ENCODE measurements around the gene ALDH1L2. TPM values are rescaled to one million over a fixed set of nuclear protein-coding genes. Genes with fewer than 3 reads are reported as not detected.

Gene ALDH1L2
- total RNA-seq, result 1 to 10 TPM; 1.1 to 3.7 (median 1.5) TPM
- 1 to 10 TPM; 1.1 to 1.7 TPM for polyA plus RNA-seq
- long read RNA-seq, donor 1, partial matches to known transcripts, result 0 of 1 reads
- long read RNA-seq, donor 1, other reads (novel, unspliced or antisense), result 1 of 1 reads
- long read RNA-seq, donor 2, result 0 reads
- long read RNA-seq, donor 3, partial matches to known transcripts, result 2 of 4 reads
- long read RNA-seq, donor 3, other reads (novel, unspliced or antisense), result 2 of 4 reads

GRCh38 chr12:105084251-105085250, at the start of gene ALDH1L2:
Gene ALDH1L2 (minus strand): TSS chr12:105084458. CDS start chr12:105084436, 22 bp downstream.
- 23 to 25% methylated on average over 72 to 75 of the region's 75 CpGs for WGBS, 2 donors
- peak; percentile 87 to 98 (median 94) for ATAC-seq
- Histone ChIP-seq H3K36me3 (no peaks in the 10 kb centered on the region), H3K4me1 (peaks cover 0 to 21% (median 10%) of the 10 kb centered on the region in 9 donors), H3K9me3 (no peaks in the 10 kb centered on the region), H3K27me3 (peaks cover 0 to 18% (median 0%) of the 10 kb centered on the region in 7 donors), H3K4me3 (peak within 1 kb of the TSS; percentile 13 to 65 (median 62)), H3K27ac (peak within 1 kb of the TSS in 8 of 10 donors; percentile 2 to 71 (median 36))
- TF ChIP-seq CTCF (IDR thresholded peaks at IDR 0.05), result no peak
- DNase-seq, result peak; percentile 74 to 87
- intact Hi-C loops (cut with DNase I), result no loop called here

DNA sequence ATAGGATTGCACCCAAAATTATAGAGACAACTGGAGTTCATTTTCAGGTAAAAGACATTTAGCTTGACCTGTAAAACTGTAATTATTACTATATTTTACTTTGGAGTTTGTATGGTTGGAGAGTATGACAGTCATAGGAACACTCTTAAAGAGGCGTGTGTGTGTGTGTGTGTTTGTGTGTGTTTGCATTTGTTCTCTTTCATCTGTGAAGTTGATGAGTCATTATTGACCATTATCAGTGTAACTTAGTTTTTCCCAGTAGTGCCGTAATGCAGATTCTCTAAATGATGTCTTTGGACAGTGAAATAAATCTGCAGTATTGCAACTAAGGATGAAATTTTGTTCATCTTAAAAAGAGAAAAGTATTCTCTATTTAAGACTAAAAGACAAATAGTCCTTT, 36.3 kb upstream of the ALDH1L2 start:
- 92 to 96% methylated on average over 2 of the region's 2 CpGs for WGBS, 2 donors
- no peak for TF ChIP-seq CTCF (IDR thresholded peaks at IDR 0.05)
- no peaks in the 10 kb centered on the region for H3K9me3 ChIP-seq

DNA sequence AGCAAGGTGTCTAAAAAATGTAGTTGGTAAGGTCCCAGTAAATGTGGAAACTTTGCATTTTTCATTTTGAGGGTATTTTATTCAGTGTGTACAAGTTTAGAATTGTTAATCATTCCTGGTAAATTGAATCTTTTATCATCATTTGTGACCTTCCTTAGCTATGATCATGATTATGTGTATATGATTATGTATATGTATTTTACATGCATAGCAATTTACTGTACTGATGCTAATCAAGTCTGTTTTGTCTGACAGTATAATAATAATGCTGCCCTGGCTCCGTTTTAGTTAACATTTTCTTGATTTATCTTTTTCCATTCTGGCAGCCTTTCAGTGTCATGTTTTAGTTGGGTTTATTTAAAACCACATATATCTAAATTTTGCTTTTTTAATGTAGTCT, 32.7 kb upstream of the ALDH1L2 start:
- DNase-seq (no peak), ATAC-seq (no peak)
- WGBS, 2 donors, result 90 to 93% methylated on average over 1 of the region's 1 CpG
- Histone ChIP-seq H3K9me3 (no peaks in the 10 kb centered on the region), H3K4me1 (peaks cover 0 to 26% (median under 1%) of the 10 kb centered on the region in 9 donors), H3K4me3 (no peak overlapping the region), H3K36me3 (peaks cover 0 to 100% (median 48%) of the 10 kb centered on the region in 9 donors), H3K27ac (no peak overlapping the region), H3K27me3 (no peaks in the 10 kb centered on the region)
- intact Hi-C loops (cut with DNase I), result loop anchor here in 1 of 10 donors (10.0 kb wide), 1 partner anchor 48 kb away; no protein-coding TSS in a partner anchor
- no peak for TF ChIP-seq CTCF (IDR thresholded peaks at IDR 0.05)

More for the DNA sequence above, 36.3 kb upstream of the ALDH1L2 start:
- Histone ChIP-seq H3K4me3 (no peak overlapping the region), H3K27me3 (no peaks in the 10 kb centered on the region), H3K27ac (no peak overlapping the region), H3K4me1 (no peaks in the 10 kb centered on the region), H3K36me3 (peaks cover 0 to 100% (median 66%) of the 10 kb centered on the region in 9 donors)
- no peak for DNase-seq
- intact Hi-C loops (cut with DNase I), result loop anchor here in 2 of 10 donors (10.0 kb wide), 1 partner anchor 54 kb away; no protein-coding TSS in a partner anchor
- no peak for ATAC-seq

DNA sequence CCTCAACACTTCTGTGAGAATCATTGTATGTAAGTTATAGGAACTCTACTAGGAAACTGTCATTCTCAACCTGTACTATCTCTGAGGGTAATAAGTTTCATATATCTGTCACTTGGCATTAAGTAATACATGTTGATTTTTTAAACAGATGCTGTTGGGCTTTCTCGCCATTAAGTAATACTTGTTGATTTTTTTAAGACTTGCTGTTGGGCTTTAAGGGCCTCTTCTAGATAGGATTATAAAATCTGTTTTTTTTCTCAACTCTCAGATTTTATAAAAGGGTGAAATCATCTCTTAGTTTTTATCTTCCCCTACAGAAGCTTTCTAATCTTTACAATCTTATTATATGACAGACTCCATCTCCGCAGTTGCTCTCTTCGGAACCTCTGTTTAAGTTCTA, 28.8 kb upstream of the ALDH1L2 start:
- no peak overlapping the region for H3K27ac ChIP-seq
- no peak for TF ChIP-seq CTCF (IDR thresholded peaks at IDR 0.05)
- H3K4me1 ChIP-seq, result peaks cover 0 to 62% (median 37%) of the 10 kb centered on the region in 9 donors
- H3K27me3 ChIP-seq, result no peaks in the 10 kb centered on the region
- H3K4me3 ChIP-seq, result no peak overlapping the region
- intact Hi-C loops (cut with DNase I), result loop anchor here in 1 of 10 donors (10.0 kb wide), 1 partner anchor 52 kb away; no protein-coding TSS in a partner anchor
- H3K36me3 ChIP-seq, result peaks cover 0 to 71% (median 37%) of the 10 kb centered on the region in 9 donors
- DNase-seq (no peak), ATAC-seq (no peak)
- H3K9me3 ChIP-seq, result no peaks in the 10 kb centered on the region
- 80% methylated on average over 3 of the region's 3 CpGs for WGBS, 2 donors

Measured in heart right ventricle (tissue), 16 donors.